KMS-11 (cell line): Measurements from ENCODE around the gene DPP10.
A peak's percentile ranks its signal among the peaks of the same experiment; 100 is the strongest.

Source experiments
- H2AFZ ChIP-seq: fragments of 200-600 bp; sonication (generic); 2 replicates; pipeline ENCODE4 v1.6.1; 2016; ENCODE audit warnings: antibody characterized with exemption, mixed run types, low read depth
- H3K27ac ChIP-seq: fragments of 200-600 bp; sonication (generic); 2 replicates; pipeline ENCODE4 v1.6.1; 2016; ENCODE audit warnings: mild to moderate bottlenecking, mixed run types
- H3K27me3 ChIP-seq: fragments of 200-600 bp; sonication (generic); 2 replicates; pipeline ENCODE4 v1.6.1; 2017; ENCODE audit warnings: mild to moderate bottlenecking, low read depth, mixed run types, moderate library complexity; ENCODE audit not compliant: insufficient read depth
- H3K36me3 ChIP-seq: fragments of 200-600 bp; sonication (generic); 2 replicates; pipeline ENCODE4 v1.6.1; 2017; ENCODE audit warnings: mild to moderate bottlenecking, mixed run types; ENCODE audit not compliant: insufficient read depth
- H3K4me1 ChIP-seq: fragments of 200-600 bp; sonication (generic); 2 replicates; pipeline ENCODE4 v1.6.1; 2016; ENCODE audit warnings: mild to moderate bottlenecking, low read depth, mixed run types; ENCODE audit not compliant: poor library complexity, severe bottlenecking
- H3K4me2 ChIP-seq: fragments of 200-600 bp; sonication (generic); 2 replicates; pipeline ENCODE4 v1.7.0; 2016; ENCODE audit warnings: mild to moderate bottlenecking, mixed run types
- H3K4me3 ChIP-seq: fragments of 200-600 bp; sonication (generic); IDR thresholded peaks from 2 replicates; pipeline ENCODE4 v1.6.1; 2017; ENCODE audit warnings: low read depth, low read length, mixed read lengths; ENCODE audit not compliant: insufficient read depth
- H3K79me2 ChIP-seq: fragments of 200-600 bp; sonication (generic); 2 replicates; pipeline ENCODE4 v1.6.1; 2016; ENCODE audit warnings: low read depth, mixed run types; ENCODE audit not compliant: insufficient read depth
- H3K9ac ChIP-seq: fragments of 200-600 bp; sonication (generic); 2 replicates; pipeline ENCODE4 v1.6.1; 2016; ENCODE audit warnings: mild to moderate bottlenecking, mixed run types
- H4K20me1 ChIP-seq: fragments of 200-600 bp; sonication (generic); 2 replicates; pipeline ENCODE4 v1.6.1; 2016; ENCODE audit warnings: mild to moderate bottlenecking, mixed run types; ENCODE audit not compliant: insufficient read depth
- TF ChIP-seq, protein P1 (sequence below): fragments of 200-600 bp; sonication (generic); conservative IDR thresholded peaks from 2 replicates; pipeline ENCODE4 v1.6.1; 2017; ENCODE audit warnings: low read depth, mild to moderate bottlenecking, antibody characterized with exemption, low read length, moderate library complexity, mixed read lengths

Gene DPP10

DNA sequence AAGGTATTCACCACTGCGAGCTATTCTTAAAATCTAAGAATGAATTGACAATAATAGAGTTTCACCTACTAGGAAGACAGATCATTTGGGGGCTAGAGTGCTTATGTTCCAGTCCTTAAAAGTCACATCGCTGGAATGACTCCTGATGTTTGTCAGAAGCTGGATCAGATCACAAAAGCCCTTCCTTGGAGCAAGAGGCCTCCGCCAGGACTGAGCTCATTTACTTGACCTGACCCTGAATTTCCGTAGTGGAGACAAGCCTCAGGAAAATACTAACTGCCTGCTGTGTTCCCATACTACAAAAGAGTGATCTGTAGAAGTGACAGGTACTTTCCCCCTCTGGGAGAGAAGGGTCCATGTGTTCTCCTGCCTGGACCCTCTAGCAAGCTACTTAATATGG is 483.9 kb downstream of the DPP10 start:
- no peaks in the 10 kb centered on the region for H4K20me1 ChIP-seq
- TF ChIP-seq, protein P1, sequence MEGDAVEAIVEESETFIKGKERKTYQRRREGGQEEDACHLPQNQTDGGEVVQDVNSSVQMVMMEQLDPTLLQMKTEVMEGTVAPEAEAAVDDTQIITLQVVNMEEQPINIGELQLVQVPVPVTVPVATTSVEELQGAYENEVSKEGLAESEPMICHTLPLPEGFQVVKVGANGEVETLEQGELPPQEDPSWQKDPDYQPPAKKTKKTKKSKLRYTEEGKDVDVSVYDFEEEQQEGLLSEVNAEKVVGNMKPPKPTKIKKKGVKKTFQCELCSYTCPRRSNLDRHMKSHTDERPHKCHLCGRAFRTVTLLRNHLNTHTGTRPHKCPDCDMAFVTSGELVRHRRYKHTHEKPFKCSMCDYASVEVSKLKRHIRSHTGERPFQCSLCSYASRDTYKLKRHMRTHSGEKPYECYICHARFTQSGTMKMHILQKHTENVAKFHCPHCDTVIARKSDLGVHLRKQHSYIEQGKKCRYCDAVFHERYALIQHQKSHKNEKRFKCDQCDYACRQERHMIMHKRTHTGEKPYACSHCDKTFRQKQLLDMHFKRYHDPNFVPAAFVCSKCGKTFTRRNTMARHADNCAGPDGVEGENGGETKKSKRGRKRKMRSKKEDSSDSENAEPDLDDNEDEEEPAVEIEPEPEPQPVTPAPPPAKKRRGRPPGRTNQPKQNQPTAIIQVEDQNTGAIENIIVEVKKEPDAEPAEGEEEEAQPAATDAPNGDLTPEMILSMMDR, result no peak
- no peak overlapping the region for H3K4me3 ChIP-seq
- no peak overlapping the region for H3K27ac ChIP-seq
- no peak overlapping the region for H3K4me2 ChIP-seq
- H3K79me2 ChIP-seq, result no peaks in the 10 kb centered on the region
- no peaks in the 10 kb centered on the region for H3K36me3 ChIP-seq
- H3K27me3 ChIP-seq, result no peaks in the 10 kb centered on the region
- H2AFZ ChIP-seq, result no peak overlapping the region
- peaks cover 44% of the 10 kb centered on the region for H3K4me1 ChIP-seq
- no peak overlapping the region for H3K9ac ChIP-seq

DNA sequence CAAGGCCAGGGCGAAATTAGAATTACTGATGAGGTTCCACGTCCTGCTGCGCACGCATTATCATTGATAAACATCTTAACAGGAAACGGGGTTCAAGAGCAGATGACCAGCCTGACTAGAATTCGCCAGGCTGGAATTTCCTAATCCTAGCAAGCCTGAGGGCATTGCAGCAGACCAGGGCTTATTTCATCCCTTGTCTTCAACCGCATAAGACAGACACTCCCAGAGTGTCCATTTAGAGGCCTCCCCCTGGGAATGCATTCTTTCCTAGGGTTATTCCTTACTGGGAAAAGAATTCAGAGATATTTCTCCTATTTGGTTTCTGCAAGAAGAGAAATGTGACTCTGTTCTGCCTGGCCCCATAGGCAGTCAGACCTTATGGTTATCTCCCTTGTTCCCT is 486.8 kb downstream of the DPP10 start:
- H3K4me2 ChIP-seq, result no peak overlapping the region
- H3K27ac ChIP-seq, result no peak overlapping the region
- no peak overlapping the region for H3K4me3 ChIP-seq
- TF ChIP-seq, protein P1, result no peak
- no peaks in the 10 kb centered on the region for H3K36me3 ChIP-seq
- peaks cover 45% of the 10 kb centered on the region for H3K4me1 ChIP-seq
- no peaks in the 10 kb centered on the region for H3K79me2 ChIP-seq
- no peaks in the 10 kb centered on the region for H3K27me3 ChIP-seq
- H4K20me1 ChIP-seq, result no peaks in the 10 kb centered on the region
- no peak overlapping the region for H3K9ac ChIP-seq
- no peak overlapping the region for H2AFZ ChIP-seq

DNA sequence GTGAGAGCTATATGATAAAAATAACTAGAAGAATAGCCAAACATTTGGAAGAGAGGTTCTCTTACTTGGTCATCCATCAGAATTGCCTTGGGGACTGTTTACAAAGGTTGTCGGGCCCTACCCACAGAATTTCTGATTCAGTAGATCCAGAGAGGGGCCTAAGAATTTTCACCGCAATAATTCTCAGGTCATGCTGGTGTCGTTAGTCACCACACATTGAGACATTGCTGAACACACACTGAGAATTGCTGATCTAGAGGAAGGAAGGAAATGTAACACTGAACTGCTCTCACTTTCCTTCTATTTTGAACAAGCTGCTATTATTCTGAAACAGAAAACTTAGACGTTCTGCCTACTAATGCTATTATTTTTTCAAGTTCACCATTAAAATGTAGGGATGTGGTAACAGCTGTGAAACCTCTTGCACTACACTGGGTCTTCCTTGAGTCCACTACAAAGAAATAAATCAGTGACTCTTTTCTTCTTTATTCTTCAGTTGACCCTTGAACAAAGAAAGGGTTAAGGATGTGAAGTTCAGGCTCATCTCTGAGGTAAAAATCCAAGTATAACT is 491.3 kb downstream of the DPP10 start:
- H3K27ac ChIP-seq, result peak overlapping the region; percentile 28; the same call in 1 of the 2 replicates
- H3K9ac ChIP-seq, result no peak overlapping the region
- no peaks in the 10 kb centered on the region for H3K27me3 ChIP-seq
- H3K4me2 ChIP-seq, result peak overlapping the region; percentile 68
- H3K4me1 ChIP-seq, result peaks cover 27% of the 10 kb centered on the region
- TF ChIP-seq, protein P1, result no peak
- no peaks in the 10 kb centered on the region for H3K79me2 ChIP-seq
- no peaks in the 10 kb centered on the region for H4K20me1 ChIP-seq
- no peak overlapping the region for H2AFZ ChIP-seq
- H3K36me3 ChIP-seq, result no peaks in the 10 kb centered on the region
- no peak overlapping the region for H3K4me3 ChIP-seq

DNA sequence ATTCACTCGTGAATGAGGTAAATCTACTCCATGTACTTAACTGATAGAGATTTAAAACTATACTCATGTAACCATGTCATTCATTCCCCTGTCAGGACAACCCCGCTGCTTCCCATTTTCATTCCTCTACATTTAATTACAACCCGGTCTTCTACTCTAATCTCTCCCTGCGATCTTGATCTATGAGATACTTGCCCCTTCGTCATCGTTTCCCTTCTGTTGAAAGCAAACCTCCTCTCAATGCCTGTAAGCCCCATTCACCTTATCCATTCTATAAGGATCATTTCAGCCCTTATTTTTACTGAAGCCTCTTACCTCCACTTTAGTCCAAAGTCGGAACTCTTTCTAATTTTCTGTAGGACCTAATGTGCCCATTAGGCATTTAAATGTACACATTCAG is 492.6 kb downstream of the DPP10 start:
- no peak overlapping the region for H2AFZ ChIP-seq
- no peak overlapping the region for H3K27ac ChIP-seq
- peaks cover 27% of the 10 kb centered on the region for H3K4me1 ChIP-seq
- no peaks in the 10 kb centered on the region for H3K27me3 ChIP-seq
- H4K20me1 ChIP-seq, result no peaks in the 10 kb centered on the region
- H3K4me3 ChIP-seq, result no peak overlapping the region
- H3K79me2 ChIP-seq, result no peaks in the 10 kb centered on the region
- no peak overlapping the region for H3K9ac ChIP-seq
- no peaks in the 10 kb centered on the region for H3K36me3 ChIP-seq
- no peak overlapping the region for H3K4me2 ChIP-seq
- TF ChIP-seq, protein P1, result no peak
